HG03521 (cell line): Measurements from ENCODE around the gene PCNX3.

Source experiments
- ATAC-seq: cut with Tn5 transposase; IDR thresholded peaks from one replicate; pipeline ENCODE4 v1.9.1; 2021; ENCODE audit warnings: mild to moderate bottlenecking, moderate library complexity; ENCODE audit not compliant: unreplicated experiment

Gene PCNX3

GRCh38 chr11:65618763-65619162, 3.2 kb downstream of the PCNX3 start:
- no peak for ATAC-seq

GRCh38 chr11:65619281-65619928, 3.8 kb downstream of the PCNX3 start:
- no peak for ATAC-seq

- ATAC-seq, result no peak
These were observed 5.1 kb downstream of the PCNX3 start for GRCh38 chr11:65620666-65621065.

- ATAC-seq, result no peak
These were observed 5.9 kb downstream of the PCNX3 start for GRCh38 chr11:65621460-65621859.

GRCh38 chr11:65622011-65622410, 6.4 kb downstream of the PCNX3 start:
- ATAC-seq, result no peak

- ATAC-seq, result no peak
These were observed 7.6 kb downstream of the PCNX3 start for GRCh38 chr11:65623177-65623576.

GRCh38 chr11:65623852-65624616, 8.5 kb downstream of the PCNX3 start:
- ATAC-seq, result no peak

GRCh38 chr11:65624931-65625627, 9.5 kb downstream of the PCNX3 start:
- ATAC-seq, result no peak

- no peak for ATAC-seq
These were observed 10.2 kb downstream of the PCNX3 start for GRCh38 chr11:65625628-65626342.

GRCh38 chr11:65627202-65627601, 11.6 kb downstream of the PCNX3 start:
- ATAC-seq, result no peak

- ATAC-seq, result no peak
These were observed 14.0 kb downstream of the PCNX3 start for GRCh38 chr11:65629579-65629978.

GRCh38 chr11:65630215-65630614, 14.6 kb downstream of the PCNX3 start:
- no peak for ATAC-seq

- ATAC-seq, result no peak
These were observed 18.0 kb downstream of the PCNX3 start for GRCh38 chr11:65633390-65634108.

- ATAC-seq, result no peak
These were observed 18.5 kb downstream of the PCNX3 start for GRCh38 chr11:65634109-65634436.

GRCh38 chr11:65634440-65634839, 18.9 kb downstream of the PCNX3 start:
- ATAC-seq, result no peak

GRCh38 chr11:65634905-65635731, 19.5 kb downstream of the PCNX3 start:
- no peak for ATAC-seq

GRCh38 chr11:65636108-65637031, 20.8 kb downstream of the PCNX3 start:
- no peak for ATAC-seq

GRCh38 chr11:65637032-65637557, 21.5 kb downstream of the PCNX3 start:
- no peak for ATAC-seq
